AG09319 (cell line): ENCODE results near the gene PKP3.

Experiments used
- DNase-seq: peaks from one replicate; pipeline ENCODE4 v3.0.0-alpha.2; 2010; ENCODE audit warnings: low read depth; ENCODE audit errors: extremely low read depth
- CTCF ChIP-seq: IDR thresholded peaks from 2 replicates; pipeline ENCODE4 v1.5.1; 2011; ENCODE audit warnings: low read depth, mild to moderate bottlenecking, inconsistent platforms, low read length, moderate library complexity

PKP3 gene

GRCh38 chr11:449889-450808 lies 56.1 kb downstream of the PKP3 start, which contains the start of gene PTDSS2:
Gene PTDSS2 (plus strand): TSS chr11:450279. CDS start chr11:450456, 177 bp downstream.
- DNase-seq: peak; percentile 82
- no peak for TF ChIP-seq CTCF

- DNase-seq: no peak
- no peak; the same call in none of the 2 replicates for TF ChIP-seq CTCF
Measured at GRCh38 chr11:450809-451451, 56.9 kb downstream of the PKP3 start.

GRCh38 chr11:451738-452137 lies 57.7 kb downstream of the PKP3 start:
- DNase-seq: no peak
- TF ChIP-seq CTCF: no peak

- no peak for TF ChIP-seq CTCF
Measured at GRCh38 chr11:452203-452744, 58.3 kb downstream of the PKP3 start.

GRCh38 chr11:452916-453527 lies 59.0 kb downstream of the PKP3 start:
- DNase-seq: no peak
- no peak for TF ChIP-seq CTCF

More at GRCh38 chr11:452203-452744, 58.3 kb downstream of the PKP3 start:
- DNase-seq: no peak

GRCh38 chr11:453564-453963 lies 59.6 kb downstream of the PKP3 start:
- no peak for DNase-seq
- no peak for TF ChIP-seq CTCF
